ENCODE measurements around the gene TEP1.
"Not testable (repeated sequence)": the region's sequence is repeated elsewhere in the genome, so short reads cannot be mapped to it uniquely, and the experiment has no call there.

The TEP1 gene

DNA sequence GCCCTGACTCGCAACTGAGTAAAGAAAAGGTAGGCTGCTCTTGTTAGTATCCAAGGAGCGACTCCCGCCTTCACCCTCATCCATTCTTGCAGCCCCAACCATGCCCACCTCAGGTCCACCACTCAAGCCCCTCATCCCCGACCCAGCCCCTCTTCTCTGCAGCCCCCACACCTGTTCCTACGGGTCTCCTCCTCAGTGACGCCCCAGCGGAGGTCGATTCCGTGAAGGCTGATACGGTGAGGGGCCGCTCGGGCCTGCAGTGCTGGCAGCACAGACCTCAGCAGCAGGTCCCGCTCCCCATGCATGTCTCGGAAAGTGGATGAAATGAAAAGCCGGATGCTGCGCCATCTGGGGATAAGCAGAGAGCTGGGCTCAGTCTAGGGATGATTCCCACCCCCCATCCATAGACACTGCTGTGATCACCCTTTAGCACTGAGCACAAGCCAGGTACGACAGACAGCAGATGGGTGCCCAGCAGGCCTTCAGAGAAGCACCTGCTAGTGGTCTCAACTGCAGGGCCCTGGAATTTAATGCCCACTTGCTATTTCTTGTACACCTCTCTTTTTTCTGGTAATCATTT is 26.9 kb downstream of the TEP1 start:
- no peak for DNase-seq

DNA sequence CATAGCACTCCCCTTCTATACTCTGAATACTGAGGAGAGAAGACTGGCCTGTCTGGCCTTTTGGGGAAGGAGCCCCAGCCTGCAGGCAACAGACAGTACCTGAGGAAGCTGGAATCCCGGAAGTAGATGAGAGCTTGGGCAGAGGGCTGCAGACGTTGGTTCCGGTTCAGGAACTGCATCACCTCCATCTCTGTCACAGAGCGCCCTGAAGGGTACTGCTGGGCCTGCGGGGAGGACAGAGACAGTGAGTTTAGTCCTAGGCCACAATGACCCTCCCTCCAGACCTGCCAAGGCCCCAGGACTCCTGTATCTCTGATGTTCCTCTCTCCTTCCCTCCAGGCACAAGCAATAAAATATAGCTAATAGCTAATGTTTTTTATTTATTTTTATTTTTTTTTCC is 28.4 kb downstream of the TEP1 start:
- DNase-seq, result no peak

DNA sequence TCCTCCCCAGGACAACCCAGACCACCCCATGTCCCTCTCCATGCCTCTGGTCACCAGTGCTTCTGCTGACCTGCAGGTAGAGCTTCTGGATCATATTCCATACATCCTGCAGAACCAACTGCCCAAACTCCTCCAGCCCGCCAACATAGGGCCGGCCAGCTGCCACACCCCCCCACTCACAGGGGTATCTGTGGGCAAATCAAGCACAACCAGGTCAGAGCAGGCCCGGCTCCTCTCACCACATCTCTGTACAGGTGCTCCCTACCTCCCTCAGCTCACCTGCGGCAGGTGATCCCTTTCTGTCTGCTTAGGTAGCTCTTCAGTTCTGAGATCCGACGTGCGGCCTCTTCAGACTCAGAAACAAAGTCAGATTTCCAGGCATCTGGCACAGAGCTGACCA is 29.0 kb downstream of the TEP1 start:
- DNase-seq, result no peak

DNA sequence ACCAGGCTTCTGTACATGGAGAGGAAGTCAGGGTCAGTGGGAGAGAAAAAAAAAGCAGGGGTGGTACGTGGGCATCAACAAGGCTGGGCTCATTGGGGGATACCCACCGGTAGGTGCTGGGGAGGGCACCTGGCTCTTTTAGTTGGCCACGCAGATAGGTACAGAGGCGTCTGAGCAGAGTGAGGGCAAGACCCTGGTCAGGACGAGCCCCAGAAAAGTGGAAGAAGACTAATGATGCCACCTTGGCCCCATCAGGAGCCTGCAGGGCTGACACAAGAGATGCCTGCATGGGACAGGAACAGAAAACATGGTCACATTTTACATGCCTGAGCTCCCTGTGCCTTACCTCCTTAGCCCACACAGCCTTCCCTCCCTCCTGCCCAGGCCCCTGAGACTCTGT is 29.7 kb downstream of the TEP1 start:
- DNase-seq, result no peak

DNA sequence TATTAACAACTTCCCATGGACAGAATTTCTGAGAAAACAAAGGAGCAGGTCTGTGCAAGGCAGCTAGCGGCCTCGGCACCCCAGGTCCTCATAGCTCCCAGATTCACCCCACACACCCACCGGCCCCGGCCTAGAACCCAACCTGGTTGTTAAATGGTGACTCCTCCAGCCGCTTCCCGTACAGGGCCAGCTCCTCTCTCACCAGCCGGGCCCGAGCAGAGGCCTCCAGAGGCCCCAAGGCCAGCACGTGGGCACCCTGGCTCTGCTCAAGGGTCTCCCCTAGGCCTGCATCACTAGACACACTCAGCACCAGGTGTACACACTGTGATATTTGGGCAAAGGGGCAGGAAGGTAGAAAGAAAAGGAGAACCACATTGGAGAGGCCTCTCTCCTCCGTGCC is 30.3 kb downstream of the TEP1 start:
- no peak for DNase-seq

DNA sequence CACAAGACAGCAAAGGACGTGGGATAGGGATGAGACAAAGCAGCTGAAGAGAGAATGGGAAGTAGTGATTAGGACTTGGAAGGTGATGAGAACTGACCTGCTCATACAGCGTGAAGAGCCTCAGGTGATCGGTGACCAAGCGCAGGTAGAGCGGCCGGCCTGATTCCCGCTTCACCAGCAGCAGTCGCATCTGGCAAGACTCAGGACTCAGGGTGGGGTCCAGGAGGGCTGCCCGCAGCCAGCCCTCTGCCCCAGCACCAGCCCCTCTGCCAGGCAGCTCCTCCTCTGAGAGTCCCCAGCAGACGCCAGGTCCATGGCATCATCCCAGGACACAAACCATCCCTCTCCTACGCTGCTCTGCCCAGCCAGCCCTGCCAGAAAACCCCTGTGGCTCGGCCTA is 30.8 kb downstream of the TEP1 start:
- no peak for DNase-seq

DNA sequence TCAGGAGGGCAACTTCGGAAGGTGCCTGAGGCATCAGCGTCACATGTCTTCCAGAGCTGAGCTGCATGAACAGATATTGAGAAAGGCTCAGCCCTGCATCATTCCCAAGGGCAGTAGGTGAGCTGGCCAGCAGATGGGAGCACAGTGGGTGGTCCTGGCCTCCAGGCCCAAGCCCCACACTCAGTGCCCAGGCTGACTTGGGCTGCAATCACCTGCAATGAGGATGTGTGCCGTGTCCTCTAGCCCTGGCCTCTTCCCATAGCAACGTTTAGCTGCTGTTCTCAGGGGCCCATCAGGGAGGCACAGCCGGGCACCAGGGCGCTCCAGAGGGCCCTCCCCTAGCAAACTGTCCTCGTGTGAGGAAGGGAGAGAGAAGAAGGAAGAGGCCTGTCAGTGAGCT is 32.0 kb downstream of the TEP1 start:
- DNase-seq, result no peak

DNA sequence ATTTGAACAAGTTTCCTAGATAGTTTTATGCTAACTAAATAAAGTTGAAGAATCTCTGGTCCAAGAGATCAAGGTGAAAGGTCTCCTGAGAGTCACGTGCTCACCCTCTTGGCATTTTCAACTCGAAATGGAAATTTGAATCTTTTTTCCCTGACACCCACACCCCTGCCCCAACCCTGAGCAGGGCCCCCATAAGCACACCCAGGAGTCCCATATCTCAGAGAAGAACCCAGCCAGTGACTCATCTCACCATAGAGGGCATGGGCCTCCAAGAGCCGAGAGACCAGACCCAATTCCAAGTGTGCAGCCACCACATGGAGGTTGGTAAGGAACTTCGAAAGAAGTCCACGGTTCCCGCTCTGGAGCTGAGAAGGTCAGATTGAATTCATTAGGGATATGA is 32.6 kb downstream of the TEP1 start:
- DNase-seq, result no peak

DNA sequence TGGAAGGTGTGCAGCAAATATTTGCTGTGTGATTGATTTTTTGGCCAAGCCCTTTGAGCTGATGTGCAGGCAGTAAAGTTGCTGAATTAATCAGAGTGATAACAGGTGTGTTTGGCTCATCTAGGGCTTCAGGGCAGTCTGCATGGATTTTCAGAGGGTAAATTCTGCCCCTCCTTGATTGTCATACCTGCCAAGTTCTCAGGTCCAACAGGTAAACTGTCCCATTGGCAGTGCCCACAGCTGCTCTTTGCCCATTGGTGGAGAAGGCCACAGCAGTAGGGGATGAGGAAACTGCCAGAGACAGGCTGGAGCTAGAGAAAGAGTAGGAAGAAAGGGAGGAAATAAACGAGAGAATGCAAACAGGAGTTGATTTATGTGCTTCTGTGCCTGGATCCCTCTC is 33.6 kb downstream of the TEP1 start:
- no peak for DNase-seq

DNA sequence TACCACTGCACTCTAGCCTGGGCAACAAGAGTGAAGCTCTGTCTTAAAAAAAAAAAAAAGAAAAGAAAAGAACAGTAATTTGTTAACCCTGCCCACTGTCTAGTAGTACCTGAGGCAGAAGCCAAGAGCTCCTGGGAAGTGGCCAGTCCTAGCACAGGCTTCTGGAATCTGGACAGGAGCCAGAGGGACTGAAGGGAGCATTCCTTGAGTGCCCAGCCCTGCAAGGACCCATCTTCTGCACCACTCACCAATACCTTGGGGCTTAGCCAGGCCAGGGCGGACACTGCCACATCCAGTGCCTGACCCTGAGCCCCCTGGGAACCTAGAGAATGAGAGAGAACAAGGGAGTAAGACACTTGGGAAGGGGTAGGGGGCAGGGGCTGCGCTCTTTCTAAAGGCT is 36.1 kb downstream of the TEP1 start:
- no peak for DNase-seq

DNA sequence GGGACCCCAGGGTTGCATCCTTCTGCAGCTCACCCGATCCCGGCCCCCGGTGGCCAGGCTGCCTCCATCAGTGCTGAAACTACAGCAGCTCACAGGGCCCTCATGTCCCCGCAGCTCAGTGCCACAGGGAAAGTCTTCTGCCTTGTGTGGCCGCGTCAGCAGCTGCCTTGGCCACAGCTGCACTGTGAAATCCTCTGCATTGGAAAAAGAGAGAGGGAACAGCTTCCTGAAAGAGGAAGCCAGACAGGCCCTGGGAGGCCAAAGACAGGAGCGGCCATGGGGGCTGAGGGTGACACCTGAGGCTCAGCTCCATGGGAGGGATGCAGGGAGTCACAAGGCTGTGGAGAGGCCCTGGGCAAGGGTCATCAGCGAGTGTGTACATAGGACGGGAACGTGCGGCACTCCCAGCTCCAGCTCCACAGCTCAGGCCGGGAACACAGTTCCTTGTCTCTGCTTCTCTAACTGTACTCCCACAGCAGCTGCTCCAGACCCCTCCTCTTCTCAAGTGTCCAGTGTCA is 37.2 kb downstream of the TEP1 start:
- no peak for DNase-seq

DNA sequence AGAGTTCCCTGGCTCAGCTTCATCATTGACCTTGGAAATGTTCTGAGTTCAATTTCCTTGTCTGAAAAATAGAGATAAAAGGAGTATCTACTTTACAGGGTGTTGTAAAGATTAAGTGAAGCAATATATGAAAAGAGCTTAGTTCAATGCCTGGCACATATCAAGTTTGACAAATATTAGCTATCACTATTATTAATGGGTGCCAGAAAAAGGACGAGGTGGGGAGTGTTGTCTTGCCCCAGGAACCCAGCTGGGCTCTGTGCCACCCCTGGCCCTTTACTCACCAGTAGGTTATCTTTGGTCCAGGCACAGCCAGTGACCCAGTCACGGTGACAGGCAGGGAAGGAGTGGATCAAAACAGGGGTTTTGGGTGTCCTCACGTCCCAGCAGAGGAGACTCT is 37.8 kb downstream of the TEP1 start:
- no peak for DNase-seq

DNA sequence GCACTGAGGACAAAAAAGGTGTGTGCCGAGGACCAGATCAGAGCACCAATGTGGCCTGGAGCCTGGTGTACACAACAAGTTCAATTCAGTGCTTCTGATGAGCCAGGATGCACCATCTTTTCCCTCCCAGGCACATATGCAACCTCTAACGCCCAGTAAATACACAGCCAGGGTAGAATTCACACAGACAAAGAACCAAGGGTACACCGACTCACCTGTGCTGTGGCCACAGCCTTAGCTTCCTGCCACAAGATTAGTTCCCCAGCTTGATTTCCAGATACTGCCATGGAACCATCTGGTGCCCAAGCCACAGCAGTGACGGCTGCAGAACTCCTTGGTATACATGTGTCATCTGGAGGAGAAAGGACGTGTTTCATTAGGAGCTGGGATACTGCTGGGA is 40.5 kb downstream of the TEP1 start:
- no peak for DNase-seq

DNA sequence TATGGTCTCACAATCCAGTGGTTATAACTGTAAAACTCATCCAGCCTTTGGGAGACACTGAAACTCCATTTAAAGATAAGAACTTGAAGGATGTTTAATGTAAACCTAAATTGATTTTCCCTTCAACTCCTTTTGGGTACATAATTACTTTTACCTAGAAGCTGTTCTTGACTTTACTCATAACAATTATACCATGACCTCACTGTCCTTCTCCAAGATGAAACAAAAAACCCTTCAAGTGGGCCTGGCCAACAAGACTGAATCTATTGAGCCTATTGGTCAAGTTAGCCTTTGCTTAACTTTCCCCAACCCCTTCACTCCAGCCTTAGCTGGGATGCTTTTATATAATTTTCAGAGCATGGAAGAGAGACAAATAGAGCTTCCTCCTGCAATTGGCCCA is 47.4 kb downstream of the TEP1 start:
- DNase-seq, result no peak

DNA sequence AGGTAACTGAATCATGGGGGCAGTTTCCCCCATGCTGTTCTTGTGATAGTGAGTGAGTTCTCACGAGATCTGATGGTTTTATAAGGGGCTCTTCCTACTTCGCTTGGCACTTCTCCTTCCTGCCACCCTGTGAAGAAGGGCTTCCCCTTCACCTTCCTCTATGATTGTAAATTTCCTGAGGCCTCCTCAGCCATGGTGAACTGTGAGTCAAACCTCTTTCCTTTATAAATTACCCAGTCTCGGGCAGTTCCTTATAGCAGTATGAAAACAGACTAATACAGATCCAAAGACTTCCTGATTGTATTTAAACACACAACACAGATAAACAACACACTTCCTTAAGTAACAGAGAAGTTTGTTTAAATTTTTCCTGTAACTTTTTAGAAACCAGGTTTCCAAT is 54.8 kb downstream of the TEP1 start:
- DNase-seq, result not testable (repeated sequence)

DNA sequence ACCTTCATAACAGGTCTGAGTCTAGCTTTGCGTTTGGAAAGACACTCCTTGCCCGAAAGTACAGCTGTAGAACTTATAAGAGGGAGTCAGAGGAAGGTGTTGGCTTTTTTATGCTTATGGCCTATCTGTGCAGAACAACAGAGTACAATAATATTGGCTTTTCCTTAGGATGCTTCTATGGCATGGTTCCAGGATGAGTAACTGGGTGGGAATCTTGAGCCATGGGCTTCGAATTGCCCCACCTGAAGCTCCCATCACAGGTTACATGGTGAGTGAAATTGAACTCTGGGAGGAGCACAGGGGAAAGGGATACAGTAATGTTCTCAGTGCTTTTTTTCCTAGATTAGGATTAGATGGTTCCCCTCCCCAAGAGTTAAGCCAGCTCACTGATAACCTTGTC is 56.9 kb downstream of the TEP1 start:
- no peak for DNase-seq

DNA sequence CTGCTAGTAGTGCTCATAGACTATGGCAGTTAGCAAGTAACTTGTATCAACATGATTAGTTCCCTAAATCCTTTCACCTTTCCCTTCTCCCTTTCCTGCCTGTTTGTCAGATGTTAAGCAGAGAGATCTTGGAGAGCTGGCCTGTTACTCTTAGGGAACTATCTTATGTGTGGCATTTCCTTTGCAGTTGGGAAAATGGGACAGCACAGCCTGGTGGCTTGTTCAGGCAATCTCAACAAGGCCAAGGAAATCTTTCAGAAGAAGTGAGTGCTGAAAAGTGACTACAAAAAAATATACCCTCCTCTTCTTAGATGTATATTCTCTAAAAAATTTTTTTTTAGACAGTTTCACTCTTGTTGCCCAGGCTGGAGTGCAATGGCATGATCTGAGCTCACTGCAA is 62.4 kb downstream of the TEP1 start:
- DNase-seq, result no peak

DNA sequence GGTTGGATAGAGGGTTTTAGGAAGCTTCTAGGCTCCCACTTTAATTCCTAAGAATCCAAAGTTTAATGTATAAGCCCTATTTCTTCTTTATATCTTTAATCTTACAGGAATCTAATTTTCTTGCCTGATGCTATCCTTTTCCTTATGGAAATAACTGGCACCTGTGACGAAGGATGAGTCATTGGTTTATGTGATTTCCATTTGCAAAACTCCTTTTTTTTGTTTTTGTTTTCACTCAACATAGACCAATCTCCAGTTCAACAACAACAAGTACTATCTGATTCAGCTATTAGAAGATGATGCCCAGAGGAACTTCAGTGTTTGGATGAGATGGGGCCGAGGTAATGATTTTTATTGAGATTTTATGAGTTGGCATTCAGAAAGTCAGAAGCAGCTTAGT is 63.0 kb downstream of the TEP1 start:
- no peak for DNase-seq

DNA sequence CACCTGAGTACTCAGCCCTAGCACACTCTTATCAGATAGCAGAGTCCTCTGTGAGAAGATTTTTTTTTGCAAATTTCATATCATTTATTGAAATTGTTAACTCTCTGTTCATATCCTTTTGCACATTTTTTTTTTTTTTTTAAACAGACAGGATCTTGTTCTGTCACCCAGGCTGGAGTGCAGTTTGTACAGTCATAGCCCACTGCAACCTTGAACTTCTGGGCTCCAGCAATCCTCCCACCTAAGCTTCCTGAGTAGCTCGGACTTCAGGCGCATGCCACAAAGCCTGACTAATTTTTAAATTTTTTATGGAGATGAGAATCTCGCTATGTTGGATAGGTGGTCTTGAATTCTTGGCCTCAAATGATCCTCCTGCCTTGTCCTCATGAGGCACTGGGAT is 65.6 kb downstream of the TEP1 start:
- DNase-seq, result no peak

DNA sequence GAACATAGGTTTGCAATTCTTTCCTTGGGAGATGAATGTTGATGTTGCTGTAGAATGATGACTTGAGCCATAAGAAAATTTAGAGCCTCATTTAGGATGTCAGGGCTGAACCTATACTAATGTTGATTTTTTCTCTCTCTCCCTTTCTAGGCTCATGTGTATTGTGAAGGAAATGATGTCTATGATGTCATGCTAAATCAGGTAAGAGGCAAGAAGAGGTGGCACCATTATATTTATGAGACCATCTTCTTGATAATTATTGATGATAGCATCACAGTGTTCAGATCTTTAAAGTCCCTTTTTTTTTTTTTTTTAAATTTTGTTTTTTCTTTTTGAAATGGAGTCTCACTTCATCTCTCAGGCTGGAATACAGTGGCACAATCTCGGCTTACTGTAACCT is 66.6 kb downstream of the TEP1 start:
- DNase-seq, result no peak

DNA sequence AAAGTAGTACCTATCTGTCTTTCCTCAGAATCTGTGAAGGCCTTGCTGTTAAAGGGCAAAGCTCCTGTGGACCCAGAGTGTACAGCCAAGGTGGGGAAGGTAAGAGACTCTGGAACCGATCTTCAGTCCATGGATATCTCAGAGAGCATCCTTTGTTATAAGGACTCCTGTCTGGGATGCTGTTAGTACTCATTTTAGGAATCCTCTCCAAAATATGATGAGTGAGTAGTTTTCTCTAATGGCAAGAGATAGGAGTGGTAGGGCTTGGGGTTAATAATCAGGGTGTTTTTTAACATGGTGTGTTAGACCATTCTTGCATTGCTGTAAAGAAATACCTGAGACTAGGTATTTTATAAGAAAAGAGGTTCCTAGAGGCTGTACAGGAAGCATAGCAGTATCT is 67.9 kb downstream of the TEP1 start:
- no peak for DNase-seq

DNA sequence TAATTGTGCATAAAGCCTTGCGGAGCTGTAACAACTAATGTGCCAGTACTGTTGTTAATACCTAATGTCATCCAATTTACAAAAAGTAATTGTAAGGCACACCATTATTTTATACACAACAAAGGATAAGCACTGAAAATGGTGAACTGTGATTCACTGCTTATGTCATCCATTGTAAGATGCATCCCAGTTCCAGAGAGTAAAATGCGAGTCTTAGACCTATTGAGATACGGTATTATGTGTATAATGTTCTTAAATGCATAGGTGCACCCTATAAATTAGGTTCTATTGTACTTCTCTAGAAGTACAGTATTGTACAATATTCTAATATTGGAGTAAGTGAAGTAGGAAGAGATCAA is 69.5 kb downstream of the TEP1 start:
- no peak for DNase-seq

DNA sequence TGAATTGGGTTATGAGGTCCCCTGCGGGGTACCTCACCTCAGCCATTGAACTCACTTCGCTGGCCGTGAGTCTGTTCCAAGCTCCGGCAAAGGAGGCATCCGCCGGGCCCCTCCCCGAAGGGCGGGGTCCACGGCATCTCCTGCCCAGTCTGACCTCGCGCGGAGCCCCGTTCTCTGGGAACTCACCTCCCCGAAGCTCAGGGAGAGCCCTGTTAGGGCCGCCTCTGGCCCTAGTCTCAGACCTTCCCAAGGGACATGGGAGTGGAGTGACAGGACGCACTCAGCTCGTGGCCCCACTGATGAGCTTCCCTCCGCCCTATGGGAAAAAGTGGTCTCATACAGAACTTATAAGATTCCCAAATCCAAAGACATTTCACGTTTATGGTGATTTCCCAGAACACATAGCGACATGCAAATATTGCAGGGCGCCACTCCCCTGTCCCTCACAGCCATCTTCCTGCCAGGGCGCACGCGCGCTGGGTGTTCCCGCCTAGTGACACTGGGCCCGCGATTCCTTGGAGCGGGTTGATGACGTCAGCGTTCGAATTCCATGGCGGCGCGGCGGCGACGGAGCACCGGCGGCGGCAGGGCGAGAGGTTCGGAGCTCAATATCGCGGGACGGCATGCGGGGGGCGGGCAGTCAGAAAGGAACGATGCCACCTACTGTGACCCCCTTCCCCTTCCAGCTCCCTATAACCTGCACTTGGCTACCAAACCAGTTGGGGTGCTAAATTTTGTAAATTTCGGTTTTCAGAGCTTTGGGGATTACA is 70.0 kb downstream of the TEP1 start, which contains the start of gene PARP2:
Gene PARP2, plus strand, starts transcription at position 544 of the 770 bp plus-strand sequence. Its CDS starts 7 bp downstream, at position 551.
- peak; percentile 100 for DNase-seq

DNA sequence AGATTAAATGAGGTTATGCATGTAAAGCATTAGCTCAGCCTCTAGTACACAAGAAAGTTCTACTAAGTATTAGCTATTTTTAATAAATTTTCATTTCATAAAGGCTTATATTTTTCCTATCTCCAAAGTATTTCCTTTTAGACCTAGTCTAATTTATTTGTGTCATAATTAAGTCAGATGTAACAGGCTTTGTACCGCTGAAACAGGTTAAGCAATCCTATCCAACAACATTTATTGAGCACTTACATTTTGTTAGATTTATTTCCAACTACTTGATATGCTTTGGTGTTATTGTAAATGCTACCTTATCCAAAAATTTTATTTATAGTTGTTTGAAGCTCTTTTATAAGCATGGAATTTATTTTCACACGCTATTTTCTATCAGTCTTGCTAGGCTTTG is 71.7 kb downstream of the TEP1 start:
- DNase-seq, result no peak

DNA sequence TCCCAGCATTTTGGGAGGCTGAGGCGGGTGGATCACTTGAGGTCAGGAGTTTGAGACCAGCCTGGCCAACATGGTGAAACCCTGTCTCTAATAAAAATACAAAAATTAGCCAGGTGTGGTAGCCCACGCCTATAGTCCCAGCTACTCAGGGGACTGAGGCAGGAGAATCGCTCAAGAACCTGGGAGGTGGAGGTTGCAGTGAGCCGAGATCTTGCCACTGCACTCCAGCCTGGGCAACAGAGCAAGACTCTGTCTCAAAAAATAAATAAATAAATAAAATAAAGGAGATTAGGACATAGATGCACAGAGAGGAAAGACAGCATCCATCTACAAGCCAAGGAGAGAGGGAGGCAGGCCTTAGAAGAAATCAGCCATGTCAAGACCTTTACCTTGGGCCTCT is 72.3 kb downstream of the TEP1 start:
- not testable (repeated sequence) for DNase-seq
